ENCODE data around the gene FAM241A. TPM values are rescaled to one million over a fixed set of nuclear protein-coding genes. Genes with fewer than 3 reads are reported as not detected.

FAM241A gene
- polyA plus RNA-seq, 3 donors, result 1.8 to 5.5 (median 4.8) TPM

DNA sequence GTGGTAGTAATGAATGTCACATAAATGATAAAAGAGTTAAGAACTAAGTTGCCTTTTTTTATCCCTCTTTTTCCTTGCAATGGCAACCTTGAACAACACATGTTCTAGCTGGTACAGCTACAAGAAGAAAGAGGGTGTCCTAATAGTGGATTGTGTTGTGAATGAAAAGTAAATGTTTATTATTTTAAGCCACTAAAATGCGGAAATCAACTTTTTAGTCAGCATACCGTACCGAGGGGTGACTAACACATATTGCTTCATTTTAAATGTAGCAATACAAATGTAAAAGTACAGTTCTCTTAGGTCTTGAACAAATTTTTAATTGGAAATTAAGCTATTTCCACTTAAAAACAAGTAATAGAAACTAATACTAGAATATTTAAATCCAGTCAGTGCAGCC, 68.6 kb downstream of the FAM241A start:
- H3K27ac Mint-ChIP-seq, result peak overlapping the region; percentile 72 to 96 (median 91)
- no CpG with 5 or more reads among the region's 3 CpGs for WGBS (ENCODE audit: insufficient coverage)
- H3K27me3 Mint-ChIP-seq (ENCODE audit: low read depth in 3 of 3), result peaks cover 0 to 4% (median 2%) of the 10 kb centered on the region in 3 donors
- no peaks in the 10 kb centered on the region for H3K36me3 Mint-ChIP-seq
- peaks cover 0 to 2% (median 0%) of the 10 kb centered on the region in 7 donors for H3K9me3 Mint-ChIP-seq
- H3K4me2 ChIP-seq (replicated peaks; ENCODE audit: extremely low read depth, low read length, poor library complexity, severe bottlenecking), result peak overlapping the region; percentile 44
- no peaks in the 10 kb centered on the region for H3K36me3 ChIP-seq (replicated peaks in 1 of 2; ENCODE audit: control insufficient read depth in 1 of 2, insufficient read depth in 2 of 2, low read length in 2 of 2)
- H3K4me3 Mint-ChIP-seq, result peak overlapping the region in 1 of 2 donors; percentile 46
- peak overlapping the region; percentile 25 for H3K9ac ChIP-seq (ENCODE audit: insufficient read depth, low read length, poor library complexity, severe bottlenecking)
- H3K4me3 ChIP-seq (replicated peaks in 1 of 3; ENCODE audit: low read depth in 2 of 3, low read length in 3 of 3), result peak overlapping the region in 1 of 3 experiments; percentile 21
- peak overlapping the region in 1 of 2 donors; percentile 85 for H3K27ac ChIP-seq (ENCODE audit: low read depth in 1 of 2, low read length in 2 of 2)
- H3K27me3 ChIP-seq (ENCODE audit: control insufficient read depth in 2 of 2, insufficient read depth in 2 of 2, low read length in 2 of 2), result no peaks in the 10 kb centered on the region
- H3K79me2 ChIP-seq (ENCODE audit: insufficient read depth, low read length), result no peaks in the 10 kb centered on the region
- H3K4me1 ChIP-seq (ENCODE audit: control insufficient read depth in 1 of 2, insufficient read depth in 2 of 2, low read length in 2 of 2), result peaks cover 25 to 27% of the 10 kb centered on the region in 2 donors
- DNase-seq, result peak; percentile 77 to 95 (median 85)
- H4K20me1 ChIP-seq (ENCODE audit: insufficient read depth, low read length), result no peaks in the 10 kb centered on the region
- no peak overlapping the region for H2AFZ ChIP-seq (ENCODE audit: insufficient read depth, low read depth, low read length, poor library complexity, severe bottlenecking)
- TF ChIP-seq, protein P1, sequence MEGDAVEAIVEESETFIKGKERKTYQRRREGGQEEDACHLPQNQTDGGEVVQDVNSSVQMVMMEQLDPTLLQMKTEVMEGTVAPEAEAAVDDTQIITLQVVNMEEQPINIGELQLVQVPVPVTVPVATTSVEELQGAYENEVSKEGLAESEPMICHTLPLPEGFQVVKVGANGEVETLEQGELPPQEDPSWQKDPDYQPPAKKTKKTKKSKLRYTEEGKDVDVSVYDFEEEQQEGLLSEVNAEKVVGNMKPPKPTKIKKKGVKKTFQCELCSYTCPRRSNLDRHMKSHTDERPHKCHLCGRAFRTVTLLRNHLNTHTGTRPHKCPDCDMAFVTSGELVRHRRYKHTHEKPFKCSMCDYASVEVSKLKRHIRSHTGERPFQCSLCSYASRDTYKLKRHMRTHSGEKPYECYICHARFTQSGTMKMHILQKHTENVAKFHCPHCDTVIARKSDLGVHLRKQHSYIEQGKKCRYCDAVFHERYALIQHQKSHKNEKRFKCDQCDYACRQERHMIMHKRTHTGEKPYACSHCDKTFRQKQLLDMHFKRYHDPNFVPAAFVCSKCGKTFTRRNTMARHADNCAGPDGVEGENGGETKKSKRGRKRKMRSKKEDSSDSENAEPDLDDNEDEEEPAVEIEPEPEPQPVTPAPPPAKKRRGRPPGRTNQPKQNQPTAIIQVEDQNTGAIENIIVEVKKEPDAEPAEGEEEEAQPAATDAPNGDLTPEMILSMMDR (IDR thresholded peaks at IDR 0.05), result no peak
- peaks cover 25% of the 10 kb centered on the region for H3K4me1 Mint-ChIP-seq
- H3K9me3 ChIP-seq (replicated peaks in 1 of 2; ENCODE audit: control insufficient read depth in 1 of 2, insufficient read depth in 1 of 2, low read length in 2 of 2), result no peaks in the 10 kb centered on the region
- intact Hi-C loops (cut with micrococcal nuclease), result no loop called here

DNA sequence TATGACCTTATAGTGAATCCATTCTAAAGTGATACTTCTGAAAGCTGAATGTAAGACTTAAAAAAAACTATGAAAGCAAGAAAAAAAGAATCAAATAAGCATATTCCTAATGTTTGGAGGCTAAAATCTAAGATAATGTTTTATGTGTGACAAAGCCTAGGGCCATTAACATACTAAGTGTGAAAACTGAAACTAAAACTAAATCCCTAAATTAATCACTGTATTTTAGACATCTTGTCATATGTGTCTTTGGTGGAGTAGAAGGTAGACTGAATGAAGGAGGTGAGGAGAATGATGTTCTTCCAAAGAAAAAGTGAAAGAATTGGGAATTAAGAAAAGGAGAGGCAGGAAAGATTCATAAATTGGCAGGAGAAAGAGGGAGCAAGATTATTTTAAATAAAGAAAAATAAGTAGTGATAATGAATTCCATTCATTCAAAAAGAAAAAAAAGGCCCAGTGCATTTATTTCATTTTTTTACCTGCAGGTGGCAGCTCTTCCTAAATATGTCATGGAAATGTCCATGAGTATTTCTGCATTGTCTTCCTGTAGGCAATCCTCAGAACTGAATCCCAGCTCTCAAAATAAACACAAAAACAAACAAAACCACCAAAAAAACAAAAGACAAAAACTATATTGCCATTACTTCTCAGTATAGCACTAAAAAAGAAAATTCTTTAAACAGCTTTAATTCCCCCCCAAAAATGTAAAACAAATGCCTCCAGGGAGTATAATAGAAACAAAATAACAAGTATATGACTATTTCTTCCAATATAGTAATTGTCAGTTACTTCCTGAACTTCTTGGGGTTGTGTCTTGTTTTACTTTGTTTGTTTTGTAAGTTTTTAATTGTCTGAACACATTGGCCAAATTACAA, 69.4 kb downstream of the FAM241A start:
- Mint-ChIP-seq H3K4me1 (peaks cover 25% of the 10 kb centered on the region), H3K27me3 (ENCODE audit: low read depth in 3 of 3) (peaks cover 0 to 2% (median 2%) of the 10 kb centered on the region in 3 donors), H3K36me3 (no peaks in the 10 kb centered on the region), H3K9me3 (peaks cover 0 to 1% (median 0%) of the 10 kb centered on the region in 7 donors), H3K4me3 (no peak overlapping the region), H3K27ac (peak overlapping the region; percentile 72 to 96 (median 91))
- Histone ChIP-seq H3K4me3 (replicated peaks in 1 of 3; ENCODE audit: low read depth in 2 of 3, low read length in 3 of 3) (peak overlapping the region in 1 of 3 experiments; percentile 21), H4K20me1 (ENCODE audit: insufficient read depth, low read length) (no peaks in the 10 kb centered on the region), H3K9ac (ENCODE audit: insufficient read depth, low read length, poor library complexity, severe bottlenecking) (peak overlapping the region; percentile 25), H3K79me2 (ENCODE audit: insufficient read depth, low read length) (no peaks in the 10 kb centered on the region), H3K4me2 (replicated peaks; ENCODE audit: extremely low read depth, low read length, poor library complexity, severe bottlenecking) (peak overlapping the region; percentile 44), H3K36me3 (replicated peaks in 1 of 2; ENCODE audit: control insufficient read depth in 1 of 2, insufficient read depth in 2 of 2, low read length in 2 of 2) (no peaks in the 10 kb centered on the region), H3K27ac (ENCODE audit: low read depth in 1 of 2, low read length in 2 of 2) (peak overlapping the region in 1 of 2 donors; percentile 85), H2AFZ (ENCODE audit: insufficient read depth, low read depth, low read length, poor library complexity, severe bottlenecking) (no peak overlapping the region), H3K4me1 (ENCODE audit: control insufficient read depth in 1 of 2, insufficient read depth in 2 of 2, low read length in 2 of 2) (peaks cover 25 to 27% of the 10 kb centered on the region in 2 donors), H3K9me3 (replicated peaks in 1 of 2; ENCODE audit: control insufficient read depth in 1 of 2, insufficient read depth in 1 of 2, low read length in 2 of 2) (no peaks in the 10 kb centered on the region), H3K27me3 (ENCODE audit: control insufficient read depth in 2 of 2, insufficient read depth in 2 of 2, low read length in 2 of 2) (no peaks in the 10 kb centered on the region)
- DNase-seq, result peak; percentile 11 to 28 (median 14)
- intact Hi-C loops (cut with micrococcal nuclease), result no loop called here
- TF ChIP-seq, protein P1 (IDR thresholded peaks at IDR 0.05), result no peak

Data from CD14-positive monocyte (primary cell).